CD4-positive, alpha-beta T cell (primary cell): ENCODE results near the gene WDR89. TPM values are rescaled to one million over a fixed set of nuclear protein-coding genes. Genes with fewer than 3 reads are reported as not detected.
A peak's percentile ranks its signal among the peaks of the same experiment; 100 is the strongest.

Experiments
- ATAC-seq: fragments of 200-7000 bp; cut with Tn5 transposase; one replicate; pipeline ENCODE4 v1.10.0; 2022; ENCODE audit warnings: mild to moderate bottlenecking; ENCODE audit not compliant: poor library complexity
- CTCF ChIA-PET: fragments of 350-600 bp; sonication (Branson Sonifier 250); formaldehyde crosslinking; loops from one replicate; lab custom pipeline; 2021; ENCODE audit warnings: antibody characterized with exemption, inconsistent platforms; lab: Charles Lee
- POLR2A ChIA-PET: fragments of 350-600 bp; sonication (Branson Sonifier 250); formaldehyde crosslinking; loops from one replicate; lab custom pipeline; 2021; ENCODE audit warnings: antibody characterized with exemption, inconsistent platforms; lab: Charles Lee
- DNase-seq, 14 experiments: peaks; one replicate each; pipeline ENCODE4 v3.0.0-alpha.2; 2013 to 2020; ENCODE audit warnings: mixed read lengths in 2 of 14
- H3K27ac ChIP-seq, 2 donors: one replicate each; pipeline versions ENCODE4 v1.5.1 to v1.7.0; 2013; ENCODE audit warnings: low read length in 2 of 2, low read depth in 1 of 2, mild to moderate bottlenecking in 1 of 2
- H3K27me3 ChIP-seq, 2 experiments: 1 replicate in 1 of 2; 2 replicates in 1 of 2; pipeline versions ENCODE4 v1.6.1 to v1.7.0; 2013; ENCODE audit warnings: low read length in 2 of 2, control low read depth in 1 of 2, mild to moderate bottlenecking in 1 of 2, moderate library complexity in 1 of 2; ENCODE audit not compliant: insufficient read depth in 2 of 2, control insufficient read depth in 1 of 2
- H3K36me3 ChIP-seq: one replicate; pipeline ENCODE4 v1.6.1; 2013; ENCODE audit warnings: low read length, control low read depth; ENCODE audit not compliant: insufficient read depth
- H3K4me1 ChIP-seq: one replicate; pipeline ENCODE4 v1.6.1; 2013; ENCODE audit warnings: low read length, control low read depth; ENCODE audit not compliant: insufficient read depth
- H3K4me3 ChIP-seq: one replicate; pipeline ENCODE4 v1.5.1; 2013; ENCODE audit warnings: mild to moderate bottlenecking, low read length, moderate library complexity
- H3K9me3 ChIP-seq, 2 experiments: 1 replicate in 1 of 2; 2 replicates in 1 of 2; pipeline versions ENCODE4 v1.6.1 to v1.7.0; 2013; ENCODE audit warnings: low read length in 2 of 2, mild to moderate bottlenecking in 2 of 2, control low read depth in 1 of 2, moderate library complexity in 1 of 2; ENCODE audit not compliant: control insufficient read depth in 1 of 2, insufficient read depth in 1 of 2
- H3K27ac Mint-ChIP-seq: one replicate; pipeline ENCODE4 v1.8.0; 2020; ENCODE audit warnings: mixed read lengths
- H3K27me3 Mint-ChIP-seq: one replicate; pipeline ENCODE4 v1.8.0; 2021; ENCODE audit warnings: mixed read lengths
- H3K36me3 Mint-ChIP-seq: one replicate; pipeline ENCODE4 v1.8.0; 2021; ENCODE audit warnings: low read depth, mixed read lengths
- H3K4me1 Mint-ChIP-seq: one replicate; pipeline ENCODE4 v1.8.0; 2021; ENCODE audit warnings: low read depth, mixed read lengths
- H3K4me3 Mint-ChIP-seq: one replicate; pipeline ENCODE4 v1.8.0; 2020; ENCODE audit warnings: mild to moderate bottlenecking, mixed read lengths
- H3K9me3 Mint-ChIP-seq: one replicate; pipeline ENCODE4 v1.8.0; 2020; ENCODE audit warnings: mixed read lengths
- CTCF ChIP-seq: fragments of 200-600 bp; IDR thresholded peaks from one replicate; pipeline ENCODE4 v1.8.0; 2022; ENCODE audit warnings: antibody characterized with exemption, mild to moderate bottlenecking
- intact Hi-C, 2 experiments: fragments of 100-400 bp; cut with DNase I in 1 of 2; cut with micrococcal nuclease in 1 of 2; formaldehyde crosslinking; loops; one replicate each; pipeline versions ENCODE4 v1.15.1 to v1.9.0; 2023 to 2025; cut with DNase I, micrococcal nuclease
- total RNA-seq, 174 experiments: library from RNA in 2 of 174; stranded (reverse) in 2 of 174; gene quantifications; one replicate each; pipeline ENCODE4 v1.2.3 and lab custom pipeline; 2021 to 2026

Gene WDR89
- total RNA-seq, 2 experiments from 2014 or later: 12.4 to 13.4 TPM

GRCh38 chr14:63642656-63643382 lies 1.1 kb upstream of the WDR89 start:
- no peaks in the 10 kb centered on the region for H3K9me3 Mint-ChIP-seq
- intact Hi-C loops: loop anchor here (1.0 to 10.0 kb wide), 5 partner anchors 7 to 862 kb away; partner anchors contain the start of genes ZBTB1 (in 2 of the 2), ZBTB25 (in 2 of the 2), PPP2R5E (in 1 of the 2) and SYNE2 (in 1 of the 2)
- H3K4me3 Mint-ChIP-seq: peak overlapping the region; percentile 91
- ATAC-seq: no peak
- ChIA-PET POLR2A (interaction anchor here (0.6 to 3.9 kb wide), 26 partner anchors 9 to 897 kb away, joined by 3 to 268 read pairs (median 6); partner anchors contain the start of genes PPP2R5E, SGPP1 and ZBTB1), CTCF (interaction anchor here (0.7 to 2.5 kb wide), 9 partner anchors 8 to 864 kb away, joined by 3 to 15 read pairs (median 4); partner anchors contain the start of gene SGPP1)
- TF ChIP-seq CTCF: no peak
- no peak for DNase-seq
- Histone ChIP-seq H3K4me3 (peak overlapping the region; percentile 96), H3K36me3 (peaks cover 5% of the 10 kb centered on the region), H3K27ac (peak overlapping the region; percentile 98 to 99), H3K27me3 (no peaks in the 10 kb centered on the region), H3K9me3 (no peaks in the 10 kb centered on the region), H3K4me1 (peaks cover 25% of the 10 kb centered on the region)
- H3K27me3 Mint-ChIP-seq: no peaks in the 10 kb centered on the region
- peak overlapping the region; percentile 91 for H3K27ac Mint-ChIP-seq
- peaks cover 38% of the 10 kb centered on the region for H3K36me3 Mint-ChIP-seq
- H3K4me1 Mint-ChIP-seq: peaks cover 41% of the 10 kb centered on the region

- peak; percentile 67 for ATAC-seq
- H3K9me3 Mint-ChIP-seq: no peaks in the 10 kb centered on the region
- peak in 13 of 14 experiments; percentile 63 to 97 (median 71) for DNase-seq
Observed at GRCh38 chr14:63642229-63642611, 549 bp upstream of the WDR89 start.

More at GRCh38 chr14:63642229-63642611, 549 bp upstream of the WDR89 start:
- peaks cover 27% of the 10 kb centered on the region for H3K4me1 ChIP-seq
- H3K27ac Mint-ChIP-seq: peak overlapping the region; percentile 91
- peak overlapping the region; percentile 96 for H3K4me3 ChIP-seq
- no peak for TF ChIP-seq CTCF
- peaks cover 41% of the 10 kb centered on the region for H3K4me1 Mint-ChIP-seq
- H3K36me3 Mint-ChIP-seq: peaks cover 38% of the 10 kb centered on the region
- H3K27me3 Mint-ChIP-seq: no peaks in the 10 kb centered on the region
- no peaks in the 10 kb centered on the region for H3K9me3 ChIP-seq
- intact Hi-C loops: loop anchor here (1.0 to 10.0 kb wide), 5 partner anchors 8 to 863 kb away; partner anchors contain the start of genes ZBTB1 (in 2 of the 2), ZBTB25 (in 2 of the 2), PPP2R5E (in 1 of the 2) and SYNE2 (in 1 of the 2)
- H3K27ac ChIP-seq: peak overlapping the region; percentile 98 to 99
- POLR2A ChIA-PET: interaction anchor here (0.6 to 3.9 kb wide), 32 partner anchors 9 to 1947 kb away, joined by 3 to 268 read pairs (median 5); partner anchors contain the start of genes HIF1A, PPP2R5E, SGPP1 and ZBTB1
- H3K27me3 ChIP-seq: no peaks in the 10 kb centered on the region
- CTCF ChIA-PET: interaction anchor here (0.7 to 2.5 kb wide), 7 partner anchors 9 to 128 kb away, joined by 3 to 15 read pairs (median 4); partner anchors contain the start of genes PPP2R5E and SGPP1
- H3K4me3 Mint-ChIP-seq: peak overlapping the region; percentile 91
- H3K36me3 ChIP-seq: peaks cover 5% of the 10 kb centered on the region
